GM18502 (cell line): ENCODE results near the gene ADRA1B.

Experiments
- ATAC-seq: cut with Tn5 transposase; IDR thresholded peaks from one replicate; pipeline ENCODE4 v1.9.1; 2021; ENCODE audit warnings: mild to moderate bottlenecking; ENCODE audit not compliant: unreplicated experiment, poor library complexity

Gene ADRA1B

DNA sequence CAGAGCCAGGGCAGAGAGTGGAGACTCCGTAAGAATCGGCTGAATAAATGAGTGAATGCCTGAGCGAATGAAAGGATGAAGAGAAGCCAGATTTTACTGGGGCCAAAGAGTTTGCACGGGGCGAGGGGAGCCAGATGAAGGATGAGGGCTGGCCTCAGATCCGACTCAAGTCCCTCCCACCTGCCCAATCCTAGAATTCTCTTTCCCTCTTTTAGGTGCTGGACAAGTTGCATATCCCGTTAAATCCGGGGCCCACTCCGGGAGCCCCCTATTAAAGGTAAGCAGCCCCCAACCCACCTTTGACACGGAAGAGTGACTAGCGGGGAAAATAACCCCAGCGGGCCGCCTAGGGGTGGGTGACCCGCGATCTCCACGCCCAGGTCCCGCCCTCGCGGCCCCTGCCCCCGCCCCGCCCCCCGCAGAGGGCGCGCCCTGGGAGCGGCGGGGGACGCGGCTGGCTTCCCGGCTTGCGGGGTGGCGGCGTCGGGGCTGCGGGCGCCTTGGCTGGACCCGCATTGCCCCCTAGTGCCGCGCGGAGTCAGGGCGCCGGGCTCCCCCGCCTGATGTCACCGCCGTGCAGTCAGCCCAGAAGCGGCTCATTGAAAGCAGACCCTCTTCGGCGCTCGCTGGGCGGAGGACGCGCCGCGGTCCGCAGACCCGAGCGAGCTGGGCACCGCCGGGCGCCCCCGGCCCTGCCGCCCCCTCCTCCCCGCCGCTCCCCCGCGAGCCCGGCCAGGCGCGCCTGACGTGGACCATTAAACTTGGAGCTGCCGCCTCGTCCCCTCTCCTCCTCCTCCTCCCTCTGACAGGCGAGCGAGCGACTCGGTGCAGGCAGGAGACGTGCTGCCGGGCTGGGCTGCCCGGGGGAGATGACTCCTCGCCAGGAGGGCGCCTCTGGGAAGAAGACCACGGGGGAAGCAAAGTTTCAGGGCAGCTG, at the start of gene ADRA1B:
ADRA1B (plus strand) TSS at position 579 of the 937 bp plus-strand sequence. CDS start 424 bp downstream, outside the sequence.
- peak; percentile 81 for ATAC-seq

DNA sequence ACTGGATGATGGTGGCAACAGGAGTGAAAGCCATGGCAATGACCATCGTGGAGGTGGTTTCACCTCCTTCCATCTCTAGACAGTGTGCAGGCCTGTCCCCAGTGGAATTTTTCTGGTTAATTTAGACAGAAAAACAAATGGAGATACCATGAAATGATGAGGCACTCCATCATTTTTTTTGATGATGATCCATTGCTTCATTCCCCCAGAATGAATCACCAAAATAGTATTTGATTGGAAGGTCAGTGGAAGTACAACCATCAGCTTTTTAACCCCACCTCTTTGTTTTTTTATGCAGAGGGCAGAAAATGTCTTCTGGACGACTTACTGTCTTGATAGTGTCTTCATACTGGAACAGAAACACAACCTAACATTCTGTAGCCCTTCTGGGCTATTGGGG, 42.6 kb upstream of the ADRA1B start:
- ATAC-seq: no peak

DNA sequence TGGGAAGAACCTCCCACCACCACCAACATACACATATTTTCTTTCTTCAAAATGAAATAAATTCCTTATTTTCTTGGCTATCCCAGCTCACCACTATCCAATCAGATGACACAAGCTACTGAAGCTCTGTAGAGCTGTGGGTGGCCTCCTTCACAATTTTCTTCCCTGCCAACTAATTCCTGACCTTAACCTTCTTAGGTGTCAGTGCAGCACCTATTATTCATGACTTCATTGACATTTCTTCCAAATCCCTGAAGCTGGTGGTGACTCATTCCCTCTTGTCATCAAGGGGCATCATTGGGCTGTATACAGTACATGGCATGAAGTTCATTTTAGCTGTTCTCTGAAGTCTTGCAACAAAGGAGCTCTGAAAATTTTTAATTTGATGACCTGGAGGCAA, 42.0 kb upstream of the ADRA1B start:
- no peak for ATAC-seq

DNA sequence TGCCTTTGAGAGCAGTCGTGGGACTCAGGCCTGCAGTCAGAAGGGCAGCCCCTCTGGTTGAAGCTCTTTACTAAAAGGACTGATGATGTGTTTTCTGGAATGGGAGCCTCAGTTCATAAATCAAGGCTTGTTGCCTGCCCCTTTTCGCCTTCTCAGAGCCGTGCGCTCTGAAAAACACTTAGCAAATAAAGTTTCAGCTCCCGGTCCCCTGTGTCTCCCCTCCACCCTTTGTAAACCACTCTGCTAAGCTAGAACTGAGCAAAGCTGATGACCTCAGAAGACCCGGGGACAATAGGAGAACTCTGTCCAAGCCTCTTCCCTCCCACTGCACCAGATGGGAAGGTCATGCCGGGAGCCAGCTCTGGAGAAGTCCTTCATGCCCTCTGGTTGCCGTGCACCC, 39.3 kb upstream of the ADRA1B start:
- ATAC-seq: no peak

DNA sequence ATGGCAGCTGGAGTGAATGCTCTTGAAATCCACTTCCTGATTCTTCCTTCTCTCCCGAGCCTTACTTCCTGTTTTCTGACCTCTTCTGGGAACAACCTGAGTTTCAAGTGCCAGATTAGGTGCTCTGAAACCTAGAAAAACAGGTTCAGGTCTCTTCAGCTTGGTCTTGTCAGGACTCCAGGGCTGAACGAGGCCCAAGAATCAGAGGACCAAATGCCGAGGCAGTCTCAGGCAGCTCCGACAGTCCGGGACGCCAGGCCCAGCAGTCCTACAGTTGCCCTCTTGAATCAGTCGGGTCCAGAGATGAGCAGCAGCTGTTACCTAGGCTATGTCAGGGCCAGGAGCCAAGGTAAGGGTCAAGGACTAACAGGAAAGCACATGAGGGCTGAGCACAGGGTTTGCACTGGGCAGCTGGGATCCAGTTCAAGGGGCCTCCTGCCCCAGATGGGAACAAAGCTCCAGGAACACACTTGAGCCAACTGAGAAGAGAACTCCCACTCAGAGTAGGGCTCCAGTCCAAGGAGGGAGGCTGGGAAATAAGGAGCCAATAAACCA, 38.3 kb upstream of the ADRA1B start:
- no peak for ATAC-seq

DNA sequence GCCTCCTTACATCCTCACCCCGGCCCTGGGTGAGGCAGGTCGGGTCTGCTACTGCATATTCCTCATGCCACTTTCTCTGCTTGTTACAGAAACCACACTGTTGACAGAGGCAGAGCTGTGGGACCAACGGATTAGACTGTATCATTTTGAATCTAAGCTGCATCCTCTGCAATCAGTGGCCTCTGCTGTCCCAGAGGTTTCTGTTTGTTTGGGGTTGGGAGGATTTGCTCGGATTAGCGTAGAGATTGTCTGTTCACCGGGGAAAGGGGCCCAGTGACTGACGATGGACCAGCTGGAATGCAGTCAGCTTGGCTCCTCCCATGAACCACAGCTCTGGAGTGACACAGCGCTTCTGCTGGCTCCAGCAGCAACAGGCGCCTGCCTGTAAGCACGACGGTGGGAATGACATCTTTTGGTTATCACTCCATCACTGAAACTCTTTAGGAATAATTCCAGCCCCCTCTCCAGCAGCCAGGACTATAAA, 37.3 kb upstream of the ADRA1B start:
- no peak for ATAC-seq

DNA sequence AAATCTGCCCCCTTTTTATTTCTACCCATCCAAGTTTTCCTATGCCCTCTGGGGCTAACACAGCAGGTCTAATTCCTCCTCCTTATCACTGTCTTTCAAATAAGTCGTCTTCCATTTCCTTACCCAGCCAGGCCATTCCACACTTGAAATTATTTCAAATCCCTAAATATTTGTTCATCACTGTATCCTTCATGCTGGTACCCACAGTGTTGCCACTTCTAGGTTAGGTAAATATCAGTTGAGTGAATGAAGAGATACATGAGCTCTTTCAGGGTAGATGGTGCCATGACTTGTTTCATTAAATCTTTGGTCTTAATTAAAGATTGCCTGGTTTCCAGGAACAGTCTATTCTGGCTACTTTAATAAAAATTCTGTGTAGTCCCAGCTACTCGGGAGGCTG, 35.6 kb upstream of the ADRA1B start:
- no peak for ATAC-seq

DNA sequence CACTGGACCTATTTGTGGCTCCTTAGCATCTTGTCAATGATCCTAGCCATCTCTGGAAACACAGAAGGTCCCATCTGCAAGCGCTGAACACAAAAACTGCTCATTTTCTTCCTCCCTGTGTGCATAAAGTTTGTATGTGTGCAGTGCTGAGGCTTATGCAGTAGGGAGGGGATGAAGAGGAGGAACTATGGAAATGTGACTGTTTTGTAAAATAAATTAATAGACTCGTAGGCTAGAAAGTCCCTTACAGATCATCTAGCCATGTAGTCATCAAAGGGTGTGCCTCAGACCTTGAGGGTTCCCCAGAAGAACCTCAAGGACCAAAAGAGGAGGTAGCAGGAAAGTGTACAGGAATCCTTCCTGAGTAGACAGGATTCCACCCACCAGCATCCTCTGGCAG, 34.3 kb upstream of the ADRA1B start:
- no peak for ATAC-seq

DNA sequence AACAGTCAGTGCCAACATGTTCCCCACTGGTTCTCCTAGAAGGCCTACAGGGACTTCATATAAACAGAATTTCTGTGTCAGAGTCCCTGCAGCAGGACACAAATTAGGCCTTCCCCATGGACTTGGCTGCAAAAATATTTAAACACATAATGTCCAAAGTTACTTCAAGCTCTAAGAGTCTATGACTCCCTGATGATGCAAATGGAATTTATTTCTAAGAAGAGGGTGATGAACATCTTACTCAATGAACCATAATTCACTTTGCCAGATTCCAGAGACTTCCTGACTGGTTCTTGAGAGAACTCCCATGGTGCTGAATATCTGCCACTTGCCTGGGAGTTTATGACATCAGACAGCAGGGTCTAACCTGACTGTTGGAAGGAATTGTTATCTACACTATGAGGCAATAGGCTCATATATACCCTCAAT, 32.7 kb upstream of the ADRA1B start:
- ATAC-seq: no peak

DNA sequence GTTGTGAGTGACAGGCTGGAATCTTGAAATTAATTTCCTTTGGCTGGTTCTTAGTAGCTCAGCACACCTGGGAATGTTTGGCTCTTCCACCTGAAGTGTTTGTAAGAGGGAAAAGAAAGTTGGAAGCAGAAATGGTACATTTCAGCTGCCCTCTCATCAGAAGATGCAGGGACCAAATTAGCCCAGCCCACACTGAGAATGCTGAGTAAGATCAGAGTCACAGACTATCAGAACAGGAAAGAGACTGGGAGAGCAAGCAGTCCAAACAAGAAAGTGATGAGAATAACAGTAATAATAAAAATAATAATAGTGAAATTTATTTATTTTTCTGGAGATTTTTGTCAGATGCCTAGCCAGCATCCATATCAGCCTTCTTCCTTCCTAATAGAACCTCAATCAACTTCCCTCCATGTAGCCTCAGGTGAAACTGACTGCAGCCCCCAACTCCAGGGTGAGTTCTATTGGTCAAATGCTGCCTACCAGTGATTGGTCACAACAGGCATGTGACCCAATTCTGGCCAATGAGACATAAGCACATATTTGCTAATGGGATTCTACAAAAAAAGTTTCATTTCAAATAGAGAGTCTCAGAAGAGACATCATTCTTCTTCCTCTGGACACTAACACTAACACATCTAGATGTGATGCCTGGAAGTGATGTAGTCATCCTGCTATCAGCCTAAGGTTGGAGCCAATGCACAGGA, 31.2 kb upstream of the ADRA1B start:
- no peak for ATAC-seq

DNA sequence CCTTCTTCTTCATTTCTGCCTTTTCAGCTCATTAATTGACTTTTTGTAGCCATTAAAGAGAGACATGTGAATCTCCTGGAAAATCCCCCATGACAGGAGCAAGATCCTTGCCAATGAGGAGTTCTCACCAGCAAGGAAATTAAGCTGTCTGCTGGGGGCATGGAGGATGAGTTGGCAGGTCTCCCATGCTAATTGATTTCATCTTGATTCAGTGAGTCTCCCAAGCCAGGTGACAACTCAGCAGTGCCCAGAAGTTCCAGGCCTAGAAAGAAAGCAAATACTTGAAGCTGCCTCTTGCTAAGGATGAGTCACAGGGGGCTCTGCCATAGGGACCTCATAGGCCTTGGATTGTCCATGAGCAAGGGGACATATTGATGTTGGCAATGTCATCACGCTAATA, 30.0 kb upstream of the ADRA1B start:
- ATAC-seq: no peak

DNA sequence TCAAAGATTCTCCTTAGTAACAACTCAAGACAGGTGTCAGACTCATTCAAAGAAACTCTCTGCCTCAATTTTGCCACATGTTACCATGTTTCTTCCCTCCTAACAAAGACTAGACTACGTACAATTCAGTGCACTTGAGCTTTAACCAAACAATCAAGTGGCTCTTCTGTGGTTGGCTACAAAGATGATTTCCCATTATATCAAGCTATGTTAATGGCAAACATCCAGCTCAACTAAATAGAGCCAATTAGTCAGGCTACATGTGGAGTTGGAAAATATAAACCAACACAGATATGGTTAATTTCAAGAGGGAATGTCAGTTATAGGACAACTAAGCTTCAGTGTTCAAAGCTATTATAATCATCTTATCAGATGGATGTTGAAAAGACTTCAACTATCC, 29.2 kb upstream of the ADRA1B start:
- ATAC-seq: no peak

DNA sequence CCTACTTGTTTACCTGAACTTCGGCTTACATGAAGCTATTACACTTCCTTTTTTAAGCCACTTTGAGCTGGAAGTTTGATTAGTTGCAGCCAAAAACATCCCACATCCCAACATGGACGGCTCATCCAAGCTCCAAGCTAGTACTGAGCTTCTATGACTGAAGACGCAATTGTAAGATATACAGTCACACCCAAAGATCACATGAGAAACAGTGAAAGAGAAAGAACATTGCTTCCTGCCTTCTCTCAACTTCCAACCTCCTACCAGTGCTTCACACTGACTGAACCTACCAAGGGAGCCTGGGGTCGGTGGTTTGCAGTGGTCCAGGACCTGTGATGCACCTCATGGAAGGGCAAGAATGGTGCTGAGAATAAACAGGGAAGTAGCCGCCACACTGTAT, 27.4 kb upstream of the ADRA1B start:
- ATAC-seq: no peak

DNA sequence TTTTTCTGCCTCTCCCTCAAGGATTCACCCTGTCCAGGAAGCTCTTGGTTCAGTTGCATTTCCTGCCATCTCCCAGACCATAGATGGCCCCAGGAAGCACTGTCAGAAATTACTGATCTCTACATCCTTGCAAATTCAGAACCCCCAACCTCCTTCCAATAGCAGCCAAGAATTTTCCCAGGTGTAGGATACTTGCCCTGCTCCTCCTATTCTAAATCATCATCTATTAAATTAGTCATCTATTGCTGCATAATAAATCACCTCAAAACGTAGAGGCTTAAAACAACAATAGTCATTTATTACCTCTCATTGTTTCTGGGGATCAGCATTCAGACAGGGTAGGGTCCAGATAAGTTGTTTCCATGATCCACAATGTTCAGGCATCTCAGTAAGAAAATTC, 26.1 kb upstream of the ADRA1B start:
- no peak for ATAC-seq

DNA sequence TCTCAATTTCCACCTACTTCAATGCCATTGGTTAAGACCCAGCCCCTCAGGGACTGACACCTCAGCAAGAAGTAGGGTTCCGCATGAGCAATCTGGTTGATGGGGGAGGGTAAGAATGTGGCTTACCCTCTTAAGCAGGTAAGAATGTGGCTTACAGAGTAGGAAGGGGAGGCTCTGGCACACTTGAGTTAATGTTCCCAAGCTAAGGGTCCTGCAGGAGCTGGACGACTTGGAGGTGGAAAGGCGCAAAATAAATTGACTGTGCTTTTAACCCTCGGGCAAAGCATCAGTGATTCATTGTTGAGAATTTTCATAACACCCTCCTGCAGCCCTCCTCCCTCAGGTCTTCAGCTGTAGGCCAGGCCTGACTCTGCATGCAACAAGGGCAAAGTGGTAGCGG, 24.9 kb upstream of the ADRA1B start:
- ATAC-seq: no peak

DNA sequence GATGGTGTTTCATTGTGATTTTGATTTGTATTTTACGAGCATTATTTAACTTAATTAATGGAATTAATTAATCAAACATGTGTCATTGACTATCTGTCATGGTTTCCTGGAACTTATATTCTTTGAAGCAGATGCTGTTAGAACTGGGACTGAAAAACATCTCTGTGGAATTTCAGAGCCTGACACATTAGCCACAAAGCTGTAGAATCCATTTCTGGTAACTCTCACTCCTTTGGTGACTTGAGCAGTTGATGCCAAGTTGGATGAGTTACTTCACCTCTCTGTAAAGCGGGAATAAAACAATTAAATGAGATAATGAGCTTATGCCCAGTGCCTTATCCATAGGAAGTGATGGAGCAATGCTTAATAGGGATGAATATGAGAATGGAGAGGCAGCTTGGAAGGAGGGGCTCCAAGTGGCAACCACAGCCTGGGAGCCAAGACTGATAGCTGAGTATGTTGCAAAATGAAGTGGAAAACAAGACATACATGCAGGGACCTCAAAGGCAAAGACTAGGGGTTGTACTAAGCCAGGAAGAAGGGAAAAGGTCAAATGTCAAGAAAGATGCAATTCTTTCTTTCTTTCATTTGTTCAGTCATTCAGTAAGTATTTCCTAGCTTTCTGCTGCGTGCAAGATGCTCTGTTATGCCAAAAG, 23.1 kb upstream of the ADRA1B start:
- ATAC-seq: no peak

DNA sequence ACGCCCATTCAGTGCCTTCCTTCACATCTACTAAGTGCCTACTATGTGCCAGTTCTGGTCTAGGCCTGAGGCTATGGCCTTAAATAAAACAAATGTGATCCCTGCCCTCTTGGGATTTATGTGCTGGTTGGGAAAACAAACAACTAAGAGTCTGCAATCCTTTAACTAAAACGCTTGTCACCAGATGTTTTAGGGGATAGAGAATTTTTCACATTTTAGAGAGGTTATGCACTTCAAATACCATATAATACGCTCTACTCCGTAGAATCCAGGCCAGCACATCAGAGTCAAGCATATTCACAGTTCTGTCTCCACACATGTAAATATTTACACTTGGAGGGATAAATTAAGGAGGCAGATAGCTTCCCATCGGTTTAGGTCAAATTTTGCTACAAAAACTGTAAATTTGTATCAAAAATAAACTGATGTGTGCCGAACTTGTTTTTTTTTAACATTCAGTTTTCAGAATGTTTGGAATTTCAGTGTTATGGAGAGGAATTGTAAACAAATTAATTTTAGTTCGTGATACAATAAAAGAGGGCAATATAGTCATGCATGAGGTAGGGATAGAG, 22.0 kb upstream of the ADRA1B start:
- no peak for ATAC-seq

DNA sequence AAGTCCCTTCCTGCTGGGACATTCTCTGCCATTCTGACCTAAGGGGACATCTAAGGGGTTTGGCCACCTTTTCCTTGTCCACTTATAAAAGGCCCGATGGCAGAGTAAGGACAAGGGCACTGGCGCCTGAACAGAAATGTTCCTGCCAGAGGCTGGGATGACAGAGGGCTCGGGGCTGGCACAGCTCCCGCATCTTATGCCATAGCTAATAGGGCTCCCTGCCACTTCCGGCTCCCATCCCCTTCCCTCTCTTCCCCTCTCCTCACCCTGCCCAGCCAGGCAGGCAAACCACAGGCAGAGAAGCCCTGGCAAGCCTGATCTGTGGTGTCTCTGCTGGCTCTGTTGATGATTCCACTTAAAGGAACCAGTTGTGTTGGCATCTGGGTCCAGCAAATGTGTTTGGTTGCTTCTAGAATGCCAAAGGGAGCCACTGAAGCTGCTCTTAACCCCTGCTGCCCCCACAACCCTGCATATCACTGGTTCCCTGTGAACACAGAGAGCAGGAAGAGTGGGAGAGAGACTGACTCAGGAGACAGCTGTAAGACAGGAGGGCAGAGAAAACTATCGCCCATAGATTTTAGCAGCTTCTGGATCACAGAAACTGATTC, 18.4 kb upstream of the ADRA1B start:
- no peak for ATAC-seq

DNA sequence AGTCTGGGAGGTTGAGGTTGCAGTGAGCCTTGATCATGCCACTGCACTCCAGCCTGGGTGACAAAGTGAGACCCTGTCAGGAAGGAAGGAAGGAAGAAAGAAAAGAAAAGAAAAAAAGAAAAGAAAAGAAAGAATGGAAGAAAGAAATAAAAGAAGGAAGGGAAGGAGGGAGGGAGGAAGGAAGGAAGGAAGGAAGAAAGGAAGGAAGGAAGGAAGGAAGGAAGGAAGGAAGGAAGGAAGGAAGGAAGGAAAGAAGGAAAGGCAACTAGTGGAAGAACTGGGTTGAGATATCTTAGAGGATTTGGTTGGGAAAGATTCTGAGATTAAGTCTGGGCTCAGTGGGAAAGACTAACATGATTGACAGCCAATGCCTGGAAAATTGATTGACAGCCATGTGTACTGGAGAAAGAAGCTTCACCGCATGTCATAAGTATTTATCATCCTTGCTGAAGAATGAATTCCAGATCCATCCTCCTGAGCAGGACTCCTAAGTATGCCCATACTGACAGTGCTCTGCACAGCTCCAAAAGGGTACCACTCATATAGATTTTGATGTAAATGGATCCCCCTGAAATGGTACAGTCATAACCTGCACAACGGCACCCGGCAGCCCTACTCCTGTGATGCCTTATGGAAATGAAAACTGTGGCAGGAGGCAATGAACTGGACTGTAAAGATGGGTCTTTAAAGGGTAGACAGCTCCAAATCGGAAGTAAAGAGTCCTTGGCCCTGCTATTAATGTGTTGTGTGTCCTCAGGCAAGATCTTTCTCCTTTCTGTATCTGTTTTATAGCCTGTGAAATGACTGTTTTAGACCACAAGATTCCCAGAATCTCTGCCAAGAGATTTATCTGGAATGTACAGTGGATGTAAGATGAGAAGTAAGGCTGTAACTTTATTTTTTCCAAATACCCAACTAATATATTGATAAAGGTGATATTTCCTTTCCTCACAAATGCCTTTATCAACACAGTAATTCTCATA, 16.9 kb upstream of the ADRA1B start:
- ATAC-seq: no peak
